Measurements from ENCODE around the gene BCL2. TPM values are rescaled to one million over a fixed set of nuclear protein-coding genes. Genes with fewer than 3 reads are reported as not detected.

The BCL2 gene
- total RNA-seq, 2 donors from 2014 or later: 14.8 to 38.4 TPM

- H3K9me3 ChIP-seq: no peaks in the 10 kb centered on the region
- H3K27ac ChIP-seq: peak overlapping the region; percentile 55 to 63
- WGBS: 64% methylated on average over 2 of the region's 2 CpGs
- H3K27me3 ChIP-seq (replicated peaks; ENCODE audit: insufficient read depth): no peaks in the 10 kb centered on the region
- no peak for DNase-seq (ENCODE audit: low spot score)
- peaks cover 10% of the 10 kb centered on the region for H3K4me1 ChIP-seq (replicated peaks)
- no peak overlapping the region for H3K4me3 ChIP-seq
- H3K36me3 ChIP-seq: no peaks in the 10 kb centered on the region
- TF ChIP-seq CTCF (IDR thresholded peaks at IDR 0.05) (no peak), POLR2A (IDR thresholded peaks at IDR 0.05) (no peak), POLR2AphosphoS5 (IDR thresholded peaks at IDR 0.05) (no peak)
- intact Hi-C loops (cut with DNase I): loop anchor here (2.0 to 5.0 kb wide), 2 partner anchors 55 to 116 kb away; partner anchors contain the start of gene BCL2
These were observed 56.1 kb downstream of the BCL2 start for GRCh38 chr18:63263444-63263843.

DNA sequence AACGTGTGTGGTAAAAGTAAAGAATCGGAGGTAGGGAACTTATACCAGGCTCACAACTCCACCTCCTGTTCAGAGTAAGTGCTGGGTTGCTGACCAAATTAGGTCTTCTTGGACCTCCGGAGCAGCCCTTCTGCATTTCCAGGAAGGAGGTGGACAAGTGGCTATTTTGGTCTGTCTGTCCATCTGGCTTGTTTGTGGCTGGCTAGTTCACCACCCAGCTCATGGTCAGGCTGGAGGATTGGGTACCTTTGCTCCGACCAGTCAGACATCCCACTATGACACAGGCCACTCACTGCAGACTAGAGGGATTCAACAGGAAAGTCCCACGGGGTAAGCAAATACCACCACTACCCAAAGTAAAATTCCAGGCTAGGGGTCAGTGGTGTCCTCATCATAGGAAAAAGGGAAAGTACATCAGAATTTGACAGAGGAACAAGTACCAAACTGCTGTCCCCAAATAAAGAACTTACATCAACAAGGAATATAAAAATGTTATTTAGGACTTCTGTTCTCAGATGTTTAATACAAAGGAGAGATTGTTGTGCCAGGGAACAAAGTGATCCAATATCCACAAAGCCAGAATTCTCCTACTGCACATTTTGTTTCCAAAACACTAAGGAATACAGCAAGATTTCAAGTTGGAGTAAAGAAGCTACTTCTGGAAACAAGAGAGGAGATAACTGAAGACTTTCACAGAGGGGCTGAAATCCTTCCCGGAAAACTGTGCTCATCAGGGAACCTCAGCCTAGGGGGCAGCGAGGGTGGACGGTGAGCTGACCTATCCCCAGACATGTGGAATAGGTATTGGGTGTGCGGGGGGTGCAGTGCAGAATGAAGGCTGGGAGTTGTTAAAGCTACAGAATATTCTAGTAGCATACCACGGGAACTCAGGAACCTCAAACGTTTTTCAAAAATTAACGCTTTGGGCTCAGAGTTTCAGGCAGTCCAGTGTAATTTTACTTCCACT is 56.9 kb downstream of the BCL2 start:
- TF ChIP-seq CTCF (IDR thresholded peaks at IDR 0.05) (no peak), POLR2AphosphoS5 (IDR thresholded peaks at IDR 0.05) (peak; percentile 9), POLR2A (IDR thresholded peaks at IDR 0.05) (no peak)
- Histone ChIP-seq H3K36me3 (no peaks in the 10 kb centered on the region), H3K9me3 (no peaks in the 10 kb centered on the region), H3K27me3 (replicated peaks; ENCODE audit: insufficient read depth) (no peaks in the 10 kb centered on the region), H3K27ac (peak overlapping the region; percentile 55 to 63), H3K4me1 (replicated peaks) (peaks cover 10% of the 10 kb centered on the region), H3K4me3 (no peak overlapping the region)
- intact Hi-C loops (cut with DNase I): loop anchor here (1.0 to 5.0 kb wide), 3 partner anchors 56 to 131 kb away; partner anchors contain the start of gene BCL2
- 31% methylated on average over 12 of the region's 12 CpGs for WGBS
- DNase-seq (ENCODE audit: low spot score): no peak

GRCh38 chr18:63261029-63261428 is 58.5 kb downstream of the BCL2 start:
- WGBS: 81% methylated on average over 3 of the region's 3 CpGs
- no peak for DNase-seq (ENCODE audit: low spot score)
- Histone ChIP-seq H3K9me3 (no peaks in the 10 kb centered on the region), H3K27ac (peak overlapping the region; percentile 18 to 35), H3K4me3 (no peak overlapping the region), H3K4me1 (replicated peaks) (peaks cover 10% of the 10 kb centered on the region), H3K27me3 (replicated peaks; ENCODE audit: insufficient read depth) (no peaks in the 10 kb centered on the region), H3K36me3 (no peaks in the 10 kb centered on the region)
- TF ChIP-seq POLR2A (IDR thresholded peaks at IDR 0.05) (no peak), POLR2AphosphoS5 (IDR thresholded peaks at IDR 0.05) (no peak)
- intact Hi-C loops (cut with DNase I): loop anchor here (5.0 kb wide), 1 partner anchor 114 kb away; no protein-coding TSS in a partner anchor

GRCh38 chr18:63260380-63260754 is 59.2 kb downstream of the BCL2 start:
- intact Hi-C loops (cut with DNase I): loop anchor here (5.0 kb wide), 1 partner anchor 113 kb away; no protein-coding TSS in a partner anchor
- 53% methylated on average over 7 of the region's 7 CpGs for WGBS

More at GRCh38 chr18:63260380-63260754, 59.2 kb downstream of the BCL2 start:
- Histone ChIP-seq H3K36me3 (no peaks in the 10 kb centered on the region), H3K27ac (peak overlapping the region; percentile 18 to 35), H3K4me3 (no peak overlapping the region), H3K4me1 (replicated peaks) (peaks cover 10% of the 10 kb centered on the region), H3K9me3 (no peaks in the 10 kb centered on the region), H3K27me3 (replicated peaks; ENCODE audit: insufficient read depth) (no peaks in the 10 kb centered on the region)
- DNase-seq (ENCODE audit: low spot score): no peak
- TF ChIP-seq CTCF (IDR thresholded peaks at IDR 0.05) (no peak), POLR2A (IDR thresholded peaks at IDR 0.05) (no peak), POLR2AphosphoS5 (IDR thresholded peaks at IDR 0.05) (no peak)

Data from prostate gland (tissue), 2 donors.